ENCODE results near the gene TNS1. TPM values are rescaled to one million over a fixed set of nuclear protein-coding genes. Genes with fewer than 3 reads are reported as not detected.

TNS1 gene
- total RNA-seq, 1 experiment from 2014 or later = 3.4 TPM

GRCh38 chr2:217922101-217923006, 80.4 kb downstream of the TNS1 start:
- no peaks in the 10 kb centered on the region; a peak in 1 of 7 replicates for H3K36me3 Mint-ChIP-seq (ENCODE audit: insufficient read depth in 1 of 3, low read depth in 3 of 3)
- H3K9me3 Mint-ChIP-seq = peaks cover 0 to 2% of the 10 kb centered on the region in 2 experiments; a peak in 1 of 5 replicates
- H3K79me1 ChIP-seq (ENCODE audit: insufficient read depth, low read depth, low read length, poor library complexity, severe bottlenecking) = no peaks in the 10 kb centered on the region
- no peak overlapping the region for H4K8ac ChIP-seq (replicated peaks; ENCODE audit: insufficient read length, low read depth, low read length)
- H3K9ac ChIP-seq (ENCODE audit: extremely low read depth, insufficient read length, low read length) = no peak overlapping the region
- H4K20me1 ChIP-seq (ENCODE audit: control insufficient read depth, insufficient read depth, insufficient read length) = no peaks in the 10 kb centered on the region
- H2BK5ac ChIP-seq (ENCODE audit: insufficient read length, low read length) = no peak overlapping the region
- peaks cover 14% of the 10 kb centered on the region; the same call in 1 of the 2 replicates for H3K4me1 ChIP-seq (ENCODE audit: insufficient read depth, low read length)
- no peak overlapping the region for H3K4ac ChIP-seq (ENCODE audit: low read depth, low read length)
- no peaks in the 10 kb centered on the region for H3K9me3 ChIP-seq (ENCODE audit: control insufficient read depth, low read depth, low read length)
- peaks cover 54 to 59% of the 10 kb centered on the region in 2 experiments for H3K4me1 Mint-ChIP-seq
- TF ChIP-seq CTCF (conservative IDR thresholded peaks at IDR 0.05) = 0 out of 3 replicates have a peak, but pooled peaks have one; percentile 23
- peak overlapping the region in 1 of 3 experiments; percentile 13; a peak in 1 of 7 replicates for H3K27ac Mint-ChIP-seq
- H3K56ac ChIP-seq (ENCODE audit: insufficient read length, low read depth, low read length) = no peak overlapping the region
- H2BK120ac ChIP-seq (ENCODE audit: low read depth, low read length, poor library complexity, severe bottlenecking) = no peak overlapping the region
- no peak overlapping the region for H2AFZ ChIP-seq (ENCODE audit: low read length)
- H3T11ph ChIP-seq (ENCODE audit: low read length) = no peak overlapping the region
- no peaks in the 10 kb centered on the region for H3K23me2 ChIP-seq (ENCODE audit: insufficient read length, low read depth, low read length, poor library complexity, severe bottlenecking)
- H4K5ac ChIP-seq (ENCODE audit: insufficient read length, low read depth, low read length) = no peak overlapping the region
- peak overlapping the region; percentile 41; the same call in 1 of the 2 replicates for H3K14ac ChIP-seq (ENCODE audit: insufficient read depth, low read length)
- H3K27ac ChIP-seq (ENCODE audit: insufficient read length, low read depth, low read length) = no peak overlapping the region
- no peak overlapping the region for H3K23ac ChIP-seq (ENCODE audit: insufficient read length, low read depth, low read length)
- H3K27me3 ChIP-seq (ENCODE audit: insufficient read depth, low read length) = no peaks in the 10 kb centered on the region
- H3K27me3 Mint-ChIP-seq (ENCODE audit: low read depth) = peaks cover 5% of the 10 kb centered on the region
- WGBS (ENCODE audit: extremely low coverage, insufficient read length, low lambda C conversion rate) = no CpG with 5 or more reads among the region's 19 CpGs
- no peak overlapping the region for H3K4me2 ChIP-seq (ENCODE audit: insufficient read depth, insufficient read length, low read length)
- DNase-seq = no peak
- H3K79me2 ChIP-seq (ENCODE audit: insufficient read depth, low read length) = no peaks in the 10 kb centered on the region
- H4K91ac ChIP-seq (ENCODE audit: insufficient read length, low read depth, low read length) = no peak overlapping the region
- H3K4me3 Mint-ChIP-seq = no peak overlapping the region
- H2AK5ac ChIP-seq (ENCODE audit: insufficient read length, low read length) = no peak overlapping the region
- no peak overlapping the region for H2BK12ac ChIP-seq (ENCODE audit: insufficient read length, low read depth, low read length)
- H2BK20ac ChIP-seq (ENCODE audit: low read depth, low read length, poor library complexity, severe bottlenecking) = no peak overlapping the region
- no peak overlapping the region for H2BK15ac ChIP-seq (ENCODE audit: low read depth, low read length)
- no peak overlapping the region for H3K18ac ChIP-seq (ENCODE audit: insufficient read length, low read depth, low read length)
